Psoas muscle (tissue), 8 donors: ENCODE data around the gene ITSN1. TPM values are rescaled to one million over a fixed set of nuclear protein-coding genes. Genes with fewer than 3 reads are reported as not detected.
"Not testable (repeated sequence)": the region's sequence is repeated elsewhere in the genome, so short reads cannot be mapped to it uniquely, and the experiment has no call there.

Experiments
- ATAC-seq, 4 donors: fragments of 200-7000 bp; cut with Tn5 transposase; one replicate each; pipeline ENCODE4 v1.9.1; 2020; ENCODE audit warnings: moderate library complexity in 3 of 4, mild to moderate bottlenecking in 2 of 4
- DNase-seq, 2 donors: peaks; one replicate each; pipeline ENCODE4 v3.0.0-alpha.2; 2020
- H3K27ac ChIP-seq: fragments of 200-600 bp; one replicate; pipeline ENCODE4 v1.8.0; 2022
- H3K27me3 ChIP-seq, 3 donors: fragments of 200-600 bp in 1 of 3; one replicate each; pipeline versions ENCODE4 v1.6.1 to v1.8.0; 2013 to 2022; ENCODE audit warnings: low read length in 2 of 3, mild to moderate bottlenecking in 2 of 3, moderate library complexity in 1 of 3; ENCODE audit not compliant: insufficient read depth in 3 of 3
- H3K36me3 ChIP-seq, 2 donors: fragments of 200-600 bp in 1 of 2; one replicate each; pipeline versions ENCODE4 v1.6.1 to v1.8.0; 2013 to 2022; ENCODE audit warnings: low read depth in 1 of 2, mild to moderate bottlenecking in 1 of 2, moderate library complexity in 1 of 2; ENCODE audit not compliant: insufficient read depth in 1 of 2
- H3K4me1 ChIP-seq: fragments of 200-600 bp; one replicate; pipeline ENCODE4 v1.8.0; 2022
- H3K4me3 ChIP-seq: fragments of 200-600 bp; one replicate; pipeline ENCODE4 v1.8.0; 2022; ENCODE audit warnings: mild to moderate bottlenecking
- H3K9me3 ChIP-seq: fragments of 200-600 bp; one replicate; pipeline ENCODE4 v1.8.0; 2022
- WGBS, 3 donors: extraction: QIAGEN DNeasy Blood & Tissue Kit; methylation state at CpG; one replicate each; pipeline versions ENCODE4 v1.1.6 to v1.1.7; 2013; 5-methylcytosine and 5-hydroxymethylcytosine counted together
- intact Hi-C, 2 donors: fragments of 100-400 bp; cut with DNase I; formaldehyde crosslinking; loops; one replicate each; pipeline versions ENCODE4 v1.11.0 to v1.14.2; 2022
- polyA plus RNA-seq, 3 donors: library from polyadenylated mRNA; stranded (reverse); fragments of 200-250 nt; gene quantifications; one replicate each; pipeline ENCODE4 v1.2.3, GENCODE V29; 2013
- total RNA-seq, 4 donors: library from RNA; stranded (reverse); fragmentation: NEBNext Ultra II Directional in 2 of 4; extraction: Animal tissue kit (Norgen Biotek cat#: 25700) in 2 of 4; gene quantifications; one replicate each; pipeline versions ENCODE4 v1.2.1 to v1.2.4, GENCODE V29; 2021 to 2023
- TF ChIP-seq, protein P1 (sequence below): fragments of 200-600 bp; IDR thresholded peaks from one replicate; pipeline ENCODE4 v1.8.0; 2022; ENCODE audit warnings: antibody characterized with exemption
- donor health status: healthy with polysubstance abuse.
- donor health status: DM: no; HTN: no; CAD: no; lungs with moderate emphysema.
- donor health status: Bipolar disorder and iron deficiency.
- donor health status: healthy.
- donor health status: DM: yes; HTN: yes; CAD: no.
- donor health status: DM: no; HTN: no; CAD: no.
- donor health status: DM: no; HTN: no; CAD: no.
- donor health status: DM: yes; HTN: yes; CAD: no.

Gene ITSN1
- total and polyA plus RNA-seq, 7 donors: 9.3 to 43.8 (median 22.4) TPM

DNA sequence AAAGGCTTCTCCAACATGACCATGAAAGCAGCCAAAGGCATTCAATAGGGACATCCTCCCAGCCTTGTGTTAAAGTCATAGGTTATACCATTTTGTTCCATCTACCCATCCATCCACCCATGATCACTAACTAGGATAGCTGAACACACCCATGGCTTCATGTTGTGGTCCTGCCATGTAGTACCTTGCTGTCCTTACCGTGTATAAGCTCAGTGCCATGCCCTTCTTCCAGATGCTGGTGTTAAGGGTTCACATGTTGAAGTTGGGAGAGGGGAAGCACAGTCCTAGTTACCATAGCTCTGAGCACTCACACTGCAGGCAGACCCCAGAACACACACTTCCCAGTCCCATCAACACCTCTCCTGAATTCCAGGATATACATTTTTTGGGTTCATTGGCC, 221.8 kb downstream of the ITSN1 start:
- TF ChIP-seq, protein P1, sequence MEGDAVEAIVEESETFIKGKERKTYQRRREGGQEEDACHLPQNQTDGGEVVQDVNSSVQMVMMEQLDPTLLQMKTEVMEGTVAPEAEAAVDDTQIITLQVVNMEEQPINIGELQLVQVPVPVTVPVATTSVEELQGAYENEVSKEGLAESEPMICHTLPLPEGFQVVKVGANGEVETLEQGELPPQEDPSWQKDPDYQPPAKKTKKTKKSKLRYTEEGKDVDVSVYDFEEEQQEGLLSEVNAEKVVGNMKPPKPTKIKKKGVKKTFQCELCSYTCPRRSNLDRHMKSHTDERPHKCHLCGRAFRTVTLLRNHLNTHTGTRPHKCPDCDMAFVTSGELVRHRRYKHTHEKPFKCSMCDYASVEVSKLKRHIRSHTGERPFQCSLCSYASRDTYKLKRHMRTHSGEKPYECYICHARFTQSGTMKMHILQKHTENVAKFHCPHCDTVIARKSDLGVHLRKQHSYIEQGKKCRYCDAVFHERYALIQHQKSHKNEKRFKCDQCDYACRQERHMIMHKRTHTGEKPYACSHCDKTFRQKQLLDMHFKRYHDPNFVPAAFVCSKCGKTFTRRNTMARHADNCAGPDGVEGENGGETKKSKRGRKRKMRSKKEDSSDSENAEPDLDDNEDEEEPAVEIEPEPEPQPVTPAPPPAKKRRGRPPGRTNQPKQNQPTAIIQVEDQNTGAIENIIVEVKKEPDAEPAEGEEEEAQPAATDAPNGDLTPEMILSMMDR: no peak
- no peaks in the 10 kb centered on the region for H3K27me3 ChIP-seq
- intact Hi-C loops: no loop called here
- no peaks in the 10 kb centered on the region for H3K9me3 ChIP-seq
- no peak overlapping the region for H3K27ac ChIP-seq
- no peak for ATAC-seq
- H3K4me3 ChIP-seq: no peak overlapping the region
- 78 to 81% (median 79%) methylated on average over 1 of the region's 1 CpG for WGBS, 3 donors
- DNase-seq: peak in 1 of 2 donors; percentile 0
- H3K36me3 ChIP-seq: no peaks in the 10 kb centered on the region
- H3K4me1 ChIP-seq: no peaks in the 10 kb centered on the region

DNA sequence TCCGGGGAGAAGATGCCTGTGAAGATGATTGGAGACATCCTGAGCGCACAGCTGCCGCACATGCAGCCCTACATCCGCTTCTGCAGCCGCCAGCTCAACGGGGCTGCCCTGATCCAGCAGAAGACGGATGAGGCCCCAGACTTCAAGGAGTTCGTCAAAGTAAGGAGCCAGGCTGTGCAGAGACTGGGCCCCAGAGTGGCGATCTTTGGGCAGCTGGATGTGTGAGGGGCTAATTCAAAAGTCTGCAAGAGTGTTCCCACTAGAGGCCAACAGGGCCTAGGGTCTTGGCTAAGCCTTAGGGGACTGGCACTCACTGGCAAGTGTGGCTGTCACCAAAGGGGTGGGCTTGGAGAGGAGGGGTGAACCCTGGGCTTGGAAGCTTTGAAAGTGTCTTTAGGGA, 222.9 kb downstream of the ITSN1 start:
- H3K36me3 ChIP-seq: no peaks in the 10 kb centered on the region
- no peak overlapping the region for H3K4me3 ChIP-seq
- no peaks in the 10 kb centered on the region for H3K27me3 ChIP-seq
- WGBS, 3 donors: 90 to 92% (median 90%) methylated on average over 9 of the region's 9 CpGs
- TF ChIP-seq, protein P1: no peak
- ATAC-seq: no peak
- no peaks in the 10 kb centered on the region for H3K4me1 ChIP-seq
- intact Hi-C loops: no loop called here
- no peaks in the 10 kb centered on the region for H3K9me3 ChIP-seq
- DNase-seq: no peak
- no peak overlapping the region for H3K27ac ChIP-seq

DNA sequence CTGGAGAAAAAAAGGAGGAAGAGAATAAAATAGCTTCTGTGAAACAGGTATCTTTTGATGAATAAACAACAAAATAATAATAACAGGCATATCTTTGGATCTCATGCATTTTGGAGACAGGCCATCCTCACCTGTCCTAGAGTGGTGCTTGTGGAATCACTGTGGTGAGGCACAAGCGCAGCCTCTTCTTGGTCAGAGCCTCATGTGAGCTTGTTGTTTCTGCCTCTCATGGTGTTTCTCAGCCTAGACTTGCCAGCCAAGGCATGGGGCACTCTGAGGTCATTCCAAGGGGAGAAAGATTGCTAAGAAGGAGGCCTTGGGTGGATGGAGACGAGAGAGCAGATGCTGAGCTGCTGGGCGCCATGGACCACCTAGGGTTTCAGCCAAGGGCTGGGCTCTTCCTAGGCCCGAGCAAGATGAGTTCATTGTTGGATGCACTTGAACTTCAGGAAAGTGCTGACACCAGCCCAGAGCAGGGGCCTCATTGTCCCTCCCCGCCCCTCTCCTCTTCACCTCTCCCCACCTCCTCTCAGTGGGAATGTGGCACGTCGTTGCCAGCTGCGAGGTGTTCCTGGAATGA, 223.8 kb downstream of the ITSN1 start:
- no peak overlapping the region for H3K4me3 ChIP-seq
- TF ChIP-seq, protein P1: no peak
- no peaks in the 10 kb centered on the region for H3K9me3 ChIP-seq
- H3K27ac ChIP-seq: no peak overlapping the region
- no peaks in the 10 kb centered on the region for H3K4me1 ChIP-seq
- ATAC-seq: no peak
- no peaks in the 10 kb centered on the region for H3K27me3 ChIP-seq
- H3K36me3 ChIP-seq: no peaks in the 10 kb centered on the region
- 56 to 68% (median 67%) methylated on average over 8 of the region's 8 CpGs for WGBS, 3 donors
- DNase-seq: peak in 1 of 2 donors; percentile 19
- intact Hi-C loops: no loop called here

DNA sequence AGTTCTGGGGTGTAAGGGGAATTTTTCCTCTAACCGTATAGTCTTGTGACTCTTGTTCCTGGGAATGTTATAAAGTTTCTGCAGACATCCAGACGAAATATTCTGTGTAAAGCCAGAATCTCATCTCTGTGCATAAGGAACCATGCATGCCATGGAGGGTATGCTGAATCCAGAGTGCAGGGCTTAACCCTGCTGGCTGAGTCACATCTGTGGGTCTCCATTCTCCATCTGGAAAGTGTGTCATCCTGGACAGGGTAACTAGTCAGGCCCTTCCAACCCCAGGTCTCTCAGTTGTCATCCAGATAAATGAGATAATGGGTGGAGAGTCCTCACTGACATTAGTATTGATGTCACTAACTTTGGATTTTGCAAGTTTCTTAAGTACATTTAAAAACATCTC, 224.5 kb downstream of the ITSN1 start:
- 61 to 76% (median 72%) methylated on average over 2 of the region's 2 CpGs for WGBS, 3 donors
- no peak overlapping the region for H3K4me3 ChIP-seq
- intact Hi-C loops: no loop called here

DNA sequence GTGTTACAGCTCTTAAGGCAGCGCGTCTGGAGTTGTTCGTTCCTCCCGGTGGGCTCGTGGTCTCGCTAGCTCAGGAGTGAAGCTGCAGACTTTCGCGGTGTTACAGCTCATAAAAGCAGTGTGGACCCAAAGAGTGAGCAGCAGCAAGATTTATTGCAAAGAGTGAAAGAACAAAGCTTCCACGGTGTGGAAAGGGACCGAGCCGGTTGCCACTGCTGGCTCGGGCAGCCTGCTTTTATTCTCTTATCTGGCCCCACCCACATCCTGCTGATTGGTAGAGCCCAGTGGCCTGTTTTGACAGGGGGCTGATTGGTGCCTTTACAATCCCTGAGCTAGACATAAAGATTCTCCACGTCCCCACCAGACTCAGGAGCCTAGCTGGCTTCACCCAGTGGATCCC, 225.6 kb downstream of the ITSN1 start:
- H3K27ac ChIP-seq, H3K36me3 ChIP-seq, intact Hi-C loops, ATAC-seq, H3K9me3 ChIP-seq, H3K27me3 ChIP-seq, H3K4me3 ChIP-seq, H3K4me1 ChIP-seq: not testable (repeated sequence)
- DNase-seq: peak in 1 of 2 donors; percentile 9
- 48 to 66% (median 53%) methylated on average over 10 to 13 of the region's 13 CpGs for WGBS, 3 donors

More for the DNA sequence above, 224.5 kb downstream of the ITSN1 start:
- TF ChIP-seq, protein P1: no peak
- Histone ChIP-seq H3K27ac (no peak overlapping the region), H3K27me3 (no peaks in the 10 kb centered on the region), H3K4me1 (no peaks in the 10 kb centered on the region), H3K36me3 (no peaks in the 10 kb centered on the region), H3K9me3 (no peaks in the 10 kb centered on the region)
- DNase-seq: no peak
- no peak for ATAC-seq
